GM19468 (cell line): ENCODE data around the gene POMT1.

Experiments used
- ATAC-seq: cut with Tn5 transposase; IDR thresholded peaks from one replicate; pipeline ENCODE4 v1.9.1; 2021; ENCODE audit warnings: mild to moderate bottlenecking, moderate library complexity, moderate number of reproducible peaks; ENCODE audit not compliant: unreplicated experiment; ENCODE audit errors: extremely low read depth

The POMT1 gene

GRCh38 chr9:131523086-131523388 is 20.3 kb downstream of the POMT1 start:
- ATAC-seq, result no peak

DNA sequence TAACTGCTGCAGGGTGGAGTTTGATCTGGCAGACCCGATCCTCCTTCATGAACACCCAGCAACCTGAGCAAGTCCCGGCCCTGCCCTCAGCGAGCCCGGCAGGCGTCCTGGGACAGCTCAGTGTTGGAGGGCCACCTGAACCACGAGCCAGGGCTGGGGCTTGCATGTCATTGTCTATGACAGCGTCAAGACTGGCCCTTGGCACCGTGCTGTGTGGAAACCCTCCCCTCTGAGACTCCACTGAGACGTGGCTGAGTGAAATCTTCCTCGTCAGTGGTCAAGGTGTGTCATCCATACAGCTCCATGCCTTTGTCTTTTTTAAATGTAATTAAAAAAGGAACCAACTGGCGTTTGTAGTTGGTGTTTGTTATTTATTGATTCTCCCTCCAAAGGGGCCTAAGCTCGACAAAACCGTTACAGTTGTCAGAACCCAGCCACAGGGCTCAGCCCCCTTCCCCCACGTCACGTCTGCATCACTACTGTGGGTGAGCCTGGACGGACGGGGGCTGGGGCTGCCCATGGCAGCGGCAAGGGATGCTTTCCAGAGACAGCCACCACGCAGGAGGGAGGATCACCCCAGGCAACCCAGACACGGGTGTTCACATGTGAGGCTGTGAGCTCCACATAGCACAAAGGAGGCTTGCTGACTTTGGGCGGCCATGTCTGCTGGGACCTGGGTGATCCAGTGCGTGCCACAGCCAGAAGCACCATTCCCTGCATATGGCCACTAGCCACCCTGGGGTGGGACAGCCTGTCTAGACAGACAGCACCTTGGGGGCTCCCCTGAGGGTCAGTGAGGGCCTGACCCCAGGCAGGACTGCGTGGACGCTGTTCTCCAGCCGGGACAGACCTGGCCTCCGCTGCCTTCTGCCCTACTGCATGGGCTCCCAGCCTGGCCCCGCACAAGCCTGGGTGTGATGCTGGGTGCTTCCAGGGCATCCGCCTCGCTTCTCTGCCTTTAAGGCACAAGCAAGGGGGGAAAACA is 21.0 kb downstream of the POMT1 start:
- no peak for ATAC-seq

GRCh38 chr9:131524665-131525315 is 22.1 kb downstream of the POMT1 start:
- no peak for ATAC-seq

DNA sequence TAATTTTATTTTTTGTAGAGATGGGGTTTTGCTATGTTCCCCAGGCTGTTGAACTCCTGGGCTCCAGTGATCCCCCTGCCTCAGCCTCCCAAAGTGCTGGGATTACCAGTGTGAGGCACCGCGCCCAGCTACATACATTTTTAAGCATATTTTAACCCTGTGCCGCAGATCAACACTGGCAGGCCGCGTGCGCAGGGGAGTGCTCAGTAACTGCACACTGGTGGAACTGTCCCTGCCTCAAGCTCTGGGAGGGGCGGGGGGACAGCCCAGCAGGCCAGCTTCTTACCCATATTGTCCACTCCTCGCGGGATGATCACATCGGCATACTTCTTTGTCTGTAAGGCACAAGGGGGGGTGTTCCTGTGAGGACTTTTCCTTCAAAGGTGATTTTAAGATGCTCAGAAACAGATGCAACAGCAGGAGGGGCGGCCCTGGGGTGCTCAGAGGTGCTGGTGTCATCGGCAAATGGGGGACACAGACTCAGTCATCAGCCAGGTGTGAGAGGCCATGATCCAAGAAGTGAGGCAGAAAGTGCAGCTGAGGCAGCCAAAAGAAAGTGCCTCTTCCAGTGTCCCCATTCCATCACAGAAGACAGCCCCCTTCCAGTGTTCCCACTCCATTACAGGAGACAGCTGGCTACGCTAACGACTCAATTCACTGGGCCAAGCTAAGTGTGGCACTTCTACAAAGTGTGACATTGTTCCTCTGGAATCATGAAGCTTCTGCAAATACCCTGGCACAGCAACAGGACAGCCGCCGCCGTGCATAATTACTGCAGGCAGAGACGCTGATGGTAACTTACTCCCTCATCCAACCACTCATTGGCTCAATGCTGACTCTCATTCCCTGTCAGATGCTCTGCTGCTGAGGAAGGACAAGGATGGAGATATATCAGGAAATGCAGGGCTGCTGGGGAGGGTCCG is 23.2 kb downstream of the POMT1 start:
- ATAC-seq, result no peak

DNA sequence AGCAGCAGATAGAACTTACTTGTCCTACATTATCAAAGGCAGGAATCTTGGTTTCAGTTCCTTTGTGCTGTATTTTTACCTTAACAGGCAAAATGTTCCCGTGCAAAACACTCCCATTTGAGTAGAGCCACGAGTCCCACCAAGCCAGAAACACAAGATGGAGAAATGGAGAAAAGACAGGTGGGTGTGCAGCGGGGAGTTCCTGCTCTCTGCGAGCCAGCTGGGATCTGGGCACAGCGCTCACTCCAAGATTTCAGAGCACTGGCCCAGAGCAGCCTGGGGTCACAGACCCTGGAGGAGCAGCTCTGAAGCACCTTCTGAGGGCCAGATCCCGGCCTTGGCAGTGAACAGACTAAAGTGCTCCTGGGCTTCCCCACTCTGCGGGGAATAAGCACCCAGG is 25.5 kb downstream of the POMT1 start:
- no peak for ATAC-seq

DNA sequence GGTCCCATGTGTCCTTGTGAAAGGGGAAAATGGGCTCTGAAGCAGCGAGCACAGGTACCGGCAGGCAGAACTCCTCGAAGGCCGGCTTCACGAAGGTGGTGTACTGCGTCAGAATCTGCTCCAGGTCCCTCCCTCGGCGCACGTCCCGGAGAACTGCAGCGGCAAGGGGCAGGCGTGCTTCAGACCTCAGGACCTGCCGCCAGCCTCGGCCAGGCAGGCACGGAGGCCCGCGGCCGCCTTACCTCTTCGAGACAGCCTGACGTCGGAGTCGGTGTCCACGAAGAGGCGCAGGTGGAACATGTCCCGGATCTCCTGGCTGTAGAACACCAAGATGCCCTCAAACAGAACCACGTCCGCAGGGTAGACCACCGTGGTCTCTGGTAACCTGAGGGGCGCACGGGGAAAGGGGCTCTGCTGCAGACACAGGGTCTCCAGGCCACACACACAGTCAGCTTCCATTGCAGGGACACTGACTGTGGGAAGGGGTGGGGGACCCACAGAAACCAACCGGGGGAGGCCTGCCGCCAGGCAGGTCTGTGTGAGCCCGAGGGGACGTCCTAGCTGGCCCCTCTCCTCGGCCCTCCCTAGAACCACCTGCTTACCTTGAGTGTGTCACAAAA is 26.3 kb downstream of the POMT1 start:
- ATAC-seq, result no peak

DNA sequence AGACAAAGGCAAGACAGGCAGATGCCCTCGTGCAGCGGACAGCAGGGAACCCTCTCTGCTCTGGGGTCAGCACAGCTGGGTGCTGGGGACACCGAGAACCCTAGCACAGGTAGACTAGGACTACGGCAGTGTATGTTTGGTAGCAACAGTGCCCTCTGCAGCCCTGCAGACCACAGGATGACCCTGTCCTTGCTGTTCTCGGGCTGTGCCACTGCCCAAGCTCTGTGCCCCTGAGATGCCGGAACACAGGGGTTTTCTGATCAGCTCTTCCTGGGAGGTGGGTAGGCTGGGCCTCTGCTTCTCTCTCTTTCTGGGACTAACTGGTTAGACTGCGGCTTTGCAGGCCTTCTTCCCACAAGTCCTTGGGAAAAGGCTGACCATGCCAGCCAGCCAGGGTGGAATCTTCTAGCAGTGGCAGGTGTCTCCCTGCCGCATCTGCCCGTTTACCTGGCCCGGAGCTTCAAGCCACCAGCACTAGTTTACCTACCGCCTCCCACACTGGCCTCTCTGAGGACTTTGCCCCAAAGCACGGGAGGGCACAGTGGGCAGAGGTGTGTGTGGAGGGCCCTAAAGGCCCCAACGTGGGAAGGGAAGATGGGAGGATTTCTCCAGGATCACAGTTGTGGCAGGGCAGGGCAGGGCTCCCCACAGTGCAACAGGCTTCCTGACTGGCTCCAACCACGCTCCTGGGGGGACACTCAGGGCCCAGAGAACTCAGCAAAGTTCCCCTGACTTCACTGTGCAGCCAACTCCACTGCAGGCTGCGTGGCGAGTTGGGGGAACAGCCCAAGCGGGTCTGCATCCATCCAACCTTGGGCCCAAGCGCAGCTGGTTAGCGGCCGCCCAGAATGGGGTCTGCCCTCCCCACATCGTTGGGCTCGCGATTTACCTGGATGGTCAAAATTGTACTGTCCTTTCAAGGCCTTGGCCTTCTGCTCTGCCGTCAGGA is 27.2 kb downstream of the POMT1 start:
- ATAC-seq, result no peak

GRCh38 chr9:131530546-131530919 is 27.8 kb downstream of the POMT1 start:
- no peak for ATAC-seq

- ATAC-seq, result peak; percentile 17
Measured at GRCh38 chr9:131530920-131531832, 28.5 kb downstream of the POMT1 start, which contains the start of gene UCK1. Gene UCK1 (minus strand): TSS chr9:131531263. CDS start chr9:131531174, 89 bp downstream.

DNA sequence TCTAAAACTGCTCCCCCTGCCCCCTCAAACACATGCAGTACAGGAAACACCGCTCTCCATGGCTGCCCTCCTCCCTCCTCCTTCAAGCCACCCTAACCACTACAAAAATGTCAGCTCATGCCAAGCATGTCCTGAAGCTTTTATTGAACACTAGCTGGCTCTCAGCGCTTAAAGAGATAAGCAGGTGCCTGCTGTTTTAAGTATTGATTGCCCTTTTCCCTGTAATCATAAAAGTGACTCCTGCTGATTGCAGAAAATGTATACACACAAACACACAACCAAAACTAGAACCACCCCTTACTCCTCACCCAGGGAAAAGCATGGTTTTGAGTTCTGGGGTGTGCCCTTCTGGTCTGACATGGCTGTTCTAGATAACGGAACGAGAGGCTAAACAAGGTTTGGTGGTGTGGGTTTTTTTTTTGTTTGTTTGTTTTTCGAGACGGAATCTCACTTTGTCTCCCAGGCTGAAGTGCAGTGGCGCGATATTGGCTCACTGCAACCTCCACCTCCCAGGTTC is 32.1 kb downstream of the POMT1 start:
- ATAC-seq, result no peak

DNA sequence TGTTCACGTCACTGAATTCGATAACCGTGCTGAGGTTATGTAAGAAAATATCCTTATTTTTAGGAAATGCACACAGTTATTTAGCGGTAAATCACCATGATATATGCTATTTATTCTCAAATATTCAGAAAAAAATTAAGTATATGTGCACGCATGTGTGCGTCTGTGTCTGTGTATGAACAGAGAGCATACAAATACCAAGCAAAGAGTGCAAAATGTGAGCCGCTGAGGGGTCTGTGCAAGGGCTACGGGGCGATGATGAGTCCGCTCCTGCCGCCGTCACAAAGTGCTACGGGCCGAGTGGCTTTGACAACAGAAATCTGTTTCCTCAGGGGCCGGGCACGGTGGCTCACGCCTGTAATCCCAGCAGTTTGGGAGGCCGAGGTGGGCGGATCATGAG is 35.2 kb downstream of the POMT1 start:
- ATAC-seq, result no peak

DNA sequence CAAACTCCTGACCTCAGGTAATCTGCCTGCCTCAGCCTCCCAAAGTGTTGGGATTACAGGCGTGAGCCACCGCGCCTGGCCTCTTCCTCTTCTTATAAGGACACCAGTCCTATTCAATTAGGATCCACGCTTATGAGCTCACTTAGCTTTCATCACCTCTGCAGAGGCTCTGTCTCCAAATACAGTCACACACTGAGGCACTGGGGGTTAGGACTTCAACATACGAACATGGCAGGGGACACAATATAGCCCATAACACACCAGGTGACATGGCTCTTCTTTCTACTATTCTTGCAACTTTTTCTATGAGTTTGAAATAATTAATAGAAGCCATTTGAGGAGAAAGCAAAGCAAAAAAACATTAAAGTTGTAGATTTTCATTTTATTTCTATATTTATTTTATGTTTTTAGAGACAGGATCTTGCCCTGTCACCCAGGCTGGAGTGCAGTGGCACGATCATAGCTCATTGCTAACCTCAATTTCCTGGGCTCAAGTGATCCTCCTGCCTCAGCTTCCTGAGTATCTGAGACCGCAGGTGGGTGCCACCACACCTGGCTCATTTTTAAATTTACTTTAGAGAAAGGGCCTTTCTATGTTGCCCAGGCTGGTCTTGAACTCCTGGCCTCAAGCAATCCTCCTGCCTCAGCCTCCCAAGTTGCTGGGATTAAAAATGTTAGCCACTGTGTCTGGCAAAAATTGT is 36.7 kb downstream of the POMT1 start:
- no peak for ATAC-seq

DNA sequence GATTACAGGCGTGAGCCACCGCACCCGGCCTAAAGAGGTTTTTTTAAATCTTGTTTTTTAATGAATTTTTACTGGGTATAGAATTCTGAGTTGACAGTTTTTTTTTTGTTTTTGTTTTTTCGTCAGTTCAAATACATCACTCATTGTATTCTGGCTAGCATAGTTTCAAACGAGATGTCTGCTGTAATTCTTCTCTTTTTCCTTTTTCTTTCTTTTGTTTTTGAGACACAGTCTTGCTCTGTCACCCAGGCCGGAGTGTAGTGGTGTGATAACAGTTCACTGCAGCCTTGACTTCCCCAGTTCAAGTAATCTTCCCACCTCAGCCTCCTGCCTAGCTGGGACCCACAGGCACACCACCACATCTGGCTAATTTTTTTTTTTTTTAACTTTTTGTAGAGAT is 40.4 kb downstream of the POMT1 start:
- no peak for ATAC-seq

DNA sequence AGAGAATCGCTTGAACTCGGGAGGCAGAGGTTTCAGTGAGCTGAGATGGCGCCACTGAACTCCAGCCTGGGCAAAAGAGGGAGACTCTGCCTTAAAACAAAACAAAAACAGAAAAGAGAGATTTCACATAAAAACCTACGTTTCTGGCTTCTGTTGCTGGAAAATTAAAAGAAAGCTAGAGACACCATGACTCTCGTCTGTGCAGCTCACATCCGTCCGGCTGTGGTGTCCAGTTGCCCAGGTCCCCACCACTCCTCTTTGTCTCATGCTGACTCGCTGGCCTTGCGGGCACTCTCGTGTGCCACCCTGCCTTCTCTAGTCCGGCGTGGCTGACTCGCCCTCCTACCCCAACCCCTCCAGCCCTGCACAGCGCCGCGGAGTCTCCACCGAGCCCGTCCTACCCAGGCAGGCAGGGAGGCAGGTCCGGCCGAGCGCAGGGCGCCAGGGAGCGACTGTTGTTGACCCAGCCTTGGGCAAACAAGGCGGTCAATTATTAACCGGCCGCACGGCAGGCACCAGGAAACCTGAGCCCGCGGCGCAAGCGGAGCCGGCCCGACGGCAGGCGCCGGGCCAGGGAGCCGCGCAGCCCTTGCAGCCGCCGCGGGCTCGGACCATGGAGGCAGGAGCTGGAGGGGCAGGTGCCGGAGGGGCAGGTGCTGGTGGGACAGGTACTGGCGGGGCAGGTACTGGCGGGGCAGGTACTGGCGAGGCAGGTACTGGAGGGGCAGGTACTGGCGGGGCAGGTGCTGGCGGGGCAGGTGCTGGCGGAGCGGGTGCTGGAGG is 42.5 kb downstream of the POMT1 start, which contains the start of gene PRRT1B:
TSS of gene PRRT1B (plus strand) at position 521 of the 783 bp plus-strand sequence. CDS start at position 614, 93 bp downstream.
- no peak for ATAC-seq

- no peak for ATAC-seq
Measured at GRCh38 chr9:131545786-131546335, 43.1 kb downstream of the POMT1 start.
